Middle frontal gyrus (tissue), 1 donor: Measurements from ENCODE around the gene PTBP3.

Source experiments
- DNase-seq: peaks from one replicate; pipeline ENCODE4 v3.0.0-alpha.2; 2015; ENCODE audit warnings: low spot score; ENCODE audit errors: extremely low spot score

The PTBP3 gene

DNA sequence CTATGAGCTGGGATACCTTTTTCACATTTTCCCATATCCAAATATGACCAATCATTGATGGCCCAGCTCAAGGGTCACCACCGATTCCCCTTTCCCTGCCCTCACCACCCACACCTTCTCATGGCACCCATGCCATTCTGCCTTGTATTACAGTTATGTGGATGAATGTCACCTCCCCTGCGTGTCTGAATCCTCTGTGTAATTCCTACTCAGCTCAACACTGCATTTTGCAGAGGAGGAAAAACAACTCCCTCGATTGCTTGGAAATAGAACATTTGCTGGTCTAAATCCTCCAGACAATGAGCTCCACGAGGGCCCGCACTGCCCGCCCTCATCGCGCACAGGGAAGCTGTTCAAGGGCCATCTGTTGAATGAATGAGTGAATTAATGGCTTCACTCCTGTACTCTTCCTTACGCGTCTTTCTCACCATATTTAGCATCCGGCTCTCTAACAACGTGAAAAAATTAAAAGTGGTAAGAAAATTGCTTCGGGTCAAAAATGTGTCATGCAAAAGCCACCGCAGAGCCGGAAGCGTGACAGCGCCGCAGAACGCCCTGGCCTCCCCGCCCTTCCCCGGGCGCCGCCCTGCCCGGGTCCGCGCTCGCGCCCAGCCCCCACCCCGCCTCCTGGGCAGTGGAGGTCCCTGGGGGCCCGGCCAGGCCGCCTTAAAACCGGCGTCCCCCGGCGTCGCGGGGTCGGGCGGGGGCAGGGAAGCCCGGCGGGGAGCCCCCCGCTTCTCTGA lies 159.0 kb downstream of the PTBP3 start:
- no peak for DNase-seq

DNA sequence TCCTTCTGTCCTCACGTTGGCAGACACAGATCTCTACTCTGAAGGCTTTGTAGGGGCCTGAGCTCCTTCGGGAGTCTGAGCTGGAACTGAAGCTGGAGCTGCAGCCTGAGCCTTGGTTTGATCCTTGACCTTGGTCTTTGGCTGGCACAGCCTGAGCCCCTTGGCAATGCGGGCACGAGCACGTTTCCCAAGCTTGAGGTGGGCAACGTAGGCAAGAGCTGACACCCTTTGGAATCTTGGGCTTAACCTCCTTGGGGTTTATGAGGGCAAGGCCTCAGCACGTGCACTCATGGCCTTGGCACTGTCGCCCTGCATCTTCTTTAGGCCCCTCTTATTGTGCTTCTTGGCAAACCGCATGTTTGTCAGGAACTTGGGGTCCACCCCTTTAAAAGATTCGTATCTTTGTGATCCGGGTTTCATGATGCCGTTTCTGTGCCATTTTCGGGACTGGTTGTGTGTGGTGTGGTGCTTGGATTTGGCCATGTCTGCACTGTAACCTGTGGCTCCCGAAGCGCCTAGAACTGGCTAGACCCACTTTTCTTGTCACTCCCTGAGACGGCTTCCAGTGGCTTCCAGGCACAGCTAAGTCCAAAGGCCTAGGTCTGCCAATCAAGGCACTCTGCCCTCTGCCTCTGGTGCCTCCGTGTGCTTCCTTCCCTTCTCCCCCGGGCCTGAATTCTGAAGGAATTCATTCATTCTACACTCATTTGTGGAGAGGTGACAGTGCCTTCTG lies 159.8 kb downstream of the PTBP3 start:
- no peak for DNase-seq

DNA sequence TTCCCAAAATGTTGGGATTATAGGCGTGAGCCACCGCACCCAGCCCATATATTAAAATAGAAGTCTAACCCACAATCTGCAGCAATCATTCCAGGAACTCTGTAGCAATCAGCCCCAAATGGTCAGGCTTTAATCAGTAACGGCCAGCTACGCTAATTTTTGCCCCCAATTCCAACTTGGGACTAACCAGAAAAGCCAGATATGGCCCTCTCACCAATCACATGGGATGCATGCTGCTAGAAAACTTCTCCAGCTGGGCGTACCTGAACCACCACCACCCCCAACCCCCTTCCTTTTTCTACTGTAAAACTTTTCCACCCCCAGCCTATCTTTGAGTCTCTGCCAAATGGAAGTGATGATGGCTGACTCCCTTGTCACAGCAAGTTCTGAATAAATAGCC lies 162.5 kb downstream of the PTBP3 start:
- DNase-seq: no peak

DNA sequence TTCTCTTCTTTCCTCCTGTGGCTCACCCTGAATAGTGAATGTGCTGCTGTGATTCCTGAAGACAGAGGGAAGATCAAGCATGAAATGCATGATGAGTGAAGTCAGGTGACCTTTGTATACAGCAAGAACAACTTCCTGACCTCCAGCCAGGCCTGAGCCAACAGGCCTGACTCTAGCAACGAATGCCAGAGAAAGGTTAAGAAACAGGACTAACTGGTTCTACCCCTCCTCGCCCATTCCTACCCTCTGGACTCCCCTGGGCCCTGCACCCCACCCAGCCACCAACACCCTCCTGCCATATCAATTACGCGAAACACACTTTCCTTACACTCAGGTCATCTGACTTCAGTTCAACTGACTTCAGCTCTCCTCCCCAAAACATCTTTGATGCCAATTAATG lies 163.2 kb downstream of the PTBP3 start:
- no peak for DNase-seq

DNA sequence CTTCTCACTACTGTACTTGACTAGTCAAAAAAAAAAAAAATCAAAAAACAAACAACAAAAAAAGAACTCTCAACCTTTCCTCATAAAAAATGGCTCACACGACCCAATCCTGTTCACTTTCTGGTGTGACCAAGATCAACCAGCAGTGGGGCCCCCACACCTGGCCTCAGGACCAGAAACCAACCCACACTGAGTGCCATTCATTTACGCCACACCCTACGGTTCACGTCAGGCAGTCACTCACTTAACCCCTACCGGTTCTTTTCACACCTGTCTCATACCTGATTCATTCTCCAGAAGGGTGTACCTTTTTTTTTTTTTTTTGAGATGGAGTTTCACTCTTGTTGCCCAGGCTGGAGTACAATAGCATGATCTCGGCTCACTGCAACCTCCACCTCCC lies 164.1 kb downstream of the PTBP3 start:
- no peak for DNase-seq

DNA sequence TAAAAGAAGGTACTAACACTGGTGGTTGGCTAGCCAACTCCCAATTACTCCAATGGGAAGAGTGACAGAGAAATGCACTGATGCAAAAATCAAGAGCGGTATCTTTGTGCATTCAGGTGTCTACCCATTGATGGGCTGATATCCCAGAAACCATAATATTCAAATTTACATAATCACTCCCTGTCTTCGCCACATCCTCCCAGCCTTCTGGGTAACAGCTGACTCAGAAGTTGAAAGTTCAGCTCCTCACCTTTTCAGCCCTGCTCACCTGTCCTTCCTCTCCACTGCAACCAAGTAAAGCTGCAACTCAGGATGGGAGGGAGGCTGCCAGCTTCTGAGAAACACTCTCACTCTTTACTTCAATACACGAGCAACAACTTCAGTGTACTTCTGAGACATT lies 165.2 kb downstream of the PTBP3 start:
- DNase-seq: no peak
